DMS153 (cell line): ENCODE results near the gene SUSD1.
A peak's percentile ranks its signal among the peaks of the same experiment; 100 is the strongest.

Source experiments
- DNase-seq: peaks from one replicate; lab custom pipeline; 2025; lab: John Stamatoyannopoulos, UW

SUSD1 gene

GRCh38 chr9:112065806-112066606, 109.1 kb downstream of the SUSD1 start:
- DNase-seq: no peak

- DNase-seq: no peak
Measured at GRCh38 chr9:112064871-112065270, 110.2 kb downstream of the SUSD1 start.

GRCh38 chr9:112063586-112063985, 111.5 kb downstream of the SUSD1 start:
- DNase-seq: no peak

GRCh38 chr9:112063151-112063550, 111.9 kb downstream of the SUSD1 start:
- DNase-seq: no peak

GRCh38 chr9:112061152-112061740, 113.9 kb downstream of the SUSD1 start:
- peak; percentile 59 for DNase-seq

- no peak for DNase-seq
Measured at GRCh38 chr9:112059966-112060320, 115.2 kb downstream of the SUSD1 start.

- no peak for DNase-seq
Measured at GRCh38 chr9:112059145-112059965, 115.7 kb downstream of the SUSD1 start.

- no peak for DNase-seq
Measured at GRCh38 chr9:112056996-112057395, 118.1 kb downstream of the SUSD1 start.

GRCh38 chr9:112054916-112055315, 120.2 kb downstream of the SUSD1 start:
- no peak for DNase-seq

- DNase-seq: no peak
Measured at GRCh38 chr9:112051812-112052211, 123.3 kb downstream of the SUSD1 start.

- DNase-seq: no peak
Measured at GRCh38 chr9:112050544-112051475, 124.3 kb downstream of the SUSD1 start.

GRCh38 chr9:112049811-112050516, 125.1 kb downstream of the SUSD1 start:
- no peak for DNase-seq

GRCh38 chr9:112048924-112049691, 126.0 kb downstream of the SUSD1 start:
- DNase-seq: no peak

- DNase-seq: no peak
Measured at GRCh38 chr9:112047538-112048066, 127.5 kb downstream of the SUSD1 start.

GRCh38 chr9:112046181-112046580, 128.9 kb downstream of the SUSD1 start:
- no peak for DNase-seq

- no peak for DNase-seq
Measured at GRCh38 chr9:112044881-112045280, 130.2 kb downstream of the SUSD1 start.

- no peak for DNase-seq
Measured at GRCh38 chr9:112044186-112044585, 130.9 kb downstream of the SUSD1 start.

GRCh38 chr9:112043423-112043822, 131.7 kb downstream of the SUSD1 start:
- DNase-seq: no peak

- DNase-seq: no peak
Measured at GRCh38 chr9:112042769-112043168, 132.3 kb downstream of the SUSD1 start.

GRCh38 chr9:112042244-112042638, 132.9 kb downstream of the SUSD1 start:
- DNase-seq: no peak
